IPS-11a (cell line): ENCODE results near the gene NDST3.

Experiments
- H3K4me3 ChIP-seq: one replicate; pipeline ENCODE4 v1.5.1; 2013; ENCODE audit warnings: low read depth, low read length, control low read depth

Gene NDST3

GRCh38 chr4:118173956-118174725 lies 139.9 kb downstream of the NDST3 start:
- H3K4me3 ChIP-seq: no peak overlapping the region

- H3K4me3 ChIP-seq: no peak overlapping the region
These were observed 141.2 kb downstream of the NDST3 start for GRCh38 chr4:118175506-118175905.

GRCh38 chr4:118177126-118177525 lies 142.8 kb downstream of the NDST3 start:
- H3K4me3 ChIP-seq: no peak overlapping the region

GRCh38 chr4:118180776-118181175 lies 146.5 kb downstream of the NDST3 start:
- no peak overlapping the region for H3K4me3 ChIP-seq

DNA sequence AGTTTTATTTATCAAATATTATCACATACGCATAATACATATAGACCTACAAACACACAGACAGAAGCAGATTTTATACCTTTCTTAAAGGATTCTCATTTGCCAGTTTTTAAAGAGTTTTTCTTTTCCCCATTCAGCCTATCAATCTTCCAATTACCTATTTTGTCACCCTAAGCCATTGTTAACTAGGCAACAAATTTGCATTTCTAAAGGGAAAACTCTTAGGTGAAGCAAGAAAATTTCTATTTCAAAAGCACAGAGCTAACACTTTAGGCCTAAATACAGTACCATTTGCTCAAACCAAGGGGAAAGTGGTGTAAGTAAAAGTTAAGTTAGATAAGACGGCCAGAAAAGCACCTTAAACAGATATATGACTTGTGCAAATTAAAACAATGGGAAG lies 156.6 kb downstream of the NDST3 start:
- H3K4me3 ChIP-seq: no peak overlapping the region

DNA sequence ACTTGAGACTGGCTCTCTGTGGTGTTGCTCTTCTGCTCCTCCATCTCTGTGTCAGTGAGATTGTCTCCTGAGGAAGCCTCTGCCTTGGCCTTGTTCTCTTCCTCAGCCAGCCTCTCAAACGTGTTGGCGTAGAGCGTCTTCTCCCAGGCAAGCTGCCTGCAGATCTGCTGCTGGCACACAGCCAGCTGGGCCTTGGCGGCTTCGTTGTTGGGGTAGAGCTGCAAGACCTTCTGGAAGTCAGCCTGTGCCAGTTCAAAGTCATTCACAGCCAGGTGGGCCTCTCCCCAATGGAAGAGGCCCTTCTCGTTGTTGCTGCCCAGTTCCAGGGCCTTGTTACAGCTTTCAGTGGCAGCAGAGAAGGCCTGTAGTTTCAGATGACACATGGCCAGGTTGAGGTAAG lies 159.1 kb downstream of the NDST3 start:
- no peak overlapping the region for H3K4me3 ChIP-seq

DNA sequence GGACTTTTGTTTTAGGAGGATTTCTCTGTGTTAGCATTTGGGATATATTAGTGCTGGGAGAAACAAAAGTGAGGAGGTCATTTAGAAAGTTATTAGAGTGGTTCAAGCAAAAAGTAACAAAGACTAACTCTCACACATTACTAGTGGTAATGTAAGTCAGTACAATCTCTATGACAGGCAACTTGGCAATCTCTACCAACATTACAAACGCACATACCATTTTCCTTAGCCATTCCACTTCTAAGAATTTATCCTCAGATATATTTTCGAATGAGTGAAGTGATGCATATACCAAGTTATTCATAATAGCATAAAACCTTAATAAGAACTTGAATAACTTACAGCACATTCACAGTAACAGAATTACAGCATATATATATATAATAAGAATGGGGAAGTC lies 172.3 kb downstream of the NDST3 start:
- no peak overlapping the region for H3K4me3 ChIP-seq

GRCh38 chr4:118213101-118213500 lies 178.8 kb downstream of the NDST3 start:
- H3K4me3 ChIP-seq: no peak overlapping the region

DNA sequence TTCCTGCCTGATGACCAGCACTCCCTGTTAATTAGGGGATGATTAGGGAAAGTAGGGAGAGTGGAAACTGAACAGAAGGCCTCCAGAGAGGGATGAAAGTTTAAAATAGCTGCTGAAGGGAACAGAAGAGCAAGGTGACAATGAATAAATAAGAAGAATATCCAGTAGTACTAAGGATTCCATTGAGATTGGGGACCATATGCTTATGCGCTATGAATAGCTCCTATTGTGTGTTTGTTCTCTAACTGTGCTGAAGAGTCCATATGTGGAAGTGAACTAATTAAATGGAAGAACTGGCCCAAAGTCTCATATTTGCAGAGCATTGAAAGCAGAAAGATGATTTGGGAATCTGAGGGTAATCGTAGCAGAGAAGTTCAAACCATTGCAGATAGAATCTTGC lies 181.5 kb downstream of the NDST3 start:
- no peak overlapping the region for H3K4me3 ChIP-seq

DNA sequence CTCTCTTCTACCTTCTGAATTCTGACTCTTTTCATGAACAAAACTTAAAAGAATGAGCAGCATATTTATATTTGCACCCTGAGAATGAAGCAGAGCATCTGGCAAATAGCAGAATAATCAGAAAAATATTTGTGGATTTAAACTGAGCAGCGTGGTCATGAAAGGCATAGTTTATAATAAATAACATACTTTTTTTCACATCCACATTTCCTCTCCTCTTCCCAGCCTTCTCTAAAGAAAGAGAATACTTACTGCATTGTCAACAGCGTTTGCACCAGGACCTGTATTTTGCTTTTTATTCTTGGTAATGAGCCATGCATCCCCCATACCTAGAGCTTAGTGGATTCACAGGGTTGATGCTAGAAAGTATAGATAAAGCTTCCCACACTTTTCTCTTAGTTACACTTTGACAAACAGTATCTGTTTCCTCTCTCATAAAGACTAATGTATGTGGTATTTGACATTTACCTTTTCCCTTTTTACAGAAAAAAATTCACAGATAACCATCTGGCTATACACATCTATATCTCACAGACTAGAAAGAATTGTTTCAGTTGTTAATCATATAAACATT lies 187.0 kb downstream of the NDST3 start:
- no peak overlapping the region for H3K4me3 ChIP-seq

DNA sequence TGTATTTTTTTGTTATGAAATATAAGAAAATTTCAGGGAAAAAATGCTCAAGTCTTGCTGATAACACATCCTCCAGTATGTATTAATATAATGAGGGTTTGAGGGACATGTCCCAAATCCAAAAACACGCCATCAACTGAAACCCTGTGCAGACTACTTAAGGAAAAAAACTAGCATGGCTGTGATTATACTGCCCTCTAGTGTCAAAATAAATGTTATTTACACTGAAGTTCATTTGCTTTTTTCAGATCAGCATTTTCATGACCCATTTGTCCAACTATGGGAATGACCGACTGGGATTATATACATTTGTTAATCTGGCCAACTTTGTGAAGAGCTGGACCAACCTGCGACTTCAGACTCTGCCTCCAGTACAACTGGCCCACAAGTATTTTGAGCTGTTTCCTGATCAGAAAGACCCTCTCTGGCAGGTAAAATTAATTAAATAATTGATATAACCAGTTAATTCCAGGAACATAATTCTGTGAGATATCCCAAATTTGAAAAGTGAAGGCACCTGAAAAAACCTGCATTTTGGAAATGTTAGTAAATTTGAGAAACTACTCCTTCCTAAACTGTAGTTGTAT lies 190.1 kb downstream of the NDST3 start:
- H3K4me3 ChIP-seq: no peak overlapping the region

DNA sequence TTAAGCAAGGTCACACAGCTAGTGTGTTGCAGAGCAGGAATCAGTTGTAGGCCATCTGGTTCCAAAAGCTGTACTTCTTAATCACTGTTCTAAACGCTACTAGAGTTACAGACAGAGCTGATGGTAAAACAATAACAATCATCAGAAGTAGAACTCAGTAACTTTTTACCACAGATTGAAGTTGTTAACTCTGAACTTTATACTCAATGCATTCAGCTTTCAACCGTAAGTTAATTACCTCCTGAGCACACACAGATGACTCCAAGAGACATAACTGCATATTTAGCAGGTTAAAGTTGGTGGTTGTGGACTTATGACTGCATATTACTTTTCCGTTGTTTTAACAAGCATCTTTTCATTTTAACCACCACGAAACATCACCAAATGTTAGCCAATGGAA lies 191.2 kb downstream of the NDST3 start:
- H3K4me3 ChIP-seq: no peak overlapping the region

GRCh38 chr4:118226311-118227010 lies 192.2 kb downstream of the NDST3 start:
- no peak overlapping the region for H3K4me3 ChIP-seq

- H3K4me3 ChIP-seq: no peak overlapping the region
These were observed 201.4 kb downstream of the NDST3 start for GRCh38 chr4:118235566-118236120.

DNA sequence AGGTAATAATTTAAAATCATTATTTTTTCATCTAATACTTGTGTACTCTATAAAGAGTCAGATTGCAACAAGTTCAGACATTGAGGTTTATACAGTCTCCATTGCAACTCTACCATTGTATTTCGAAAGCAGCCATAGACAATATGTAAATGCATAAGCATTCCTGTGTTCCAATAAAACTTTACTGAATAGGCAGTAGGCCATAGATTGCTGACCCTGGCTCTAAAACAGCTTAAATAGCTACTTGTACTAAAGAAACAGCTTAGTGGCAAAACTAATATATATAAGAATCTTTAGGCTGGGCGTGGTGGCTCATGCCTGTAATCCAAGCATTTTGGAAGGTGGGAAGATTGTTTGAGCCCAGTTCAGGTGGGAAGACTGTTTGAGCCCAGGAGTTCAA lies 203.2 kb downstream of the NDST3 start:
- no peak overlapping the region for H3K4me3 ChIP-seq

- H3K4me3 ChIP-seq: no peak overlapping the region
These were observed 215.6 kb downstream of the NDST3 start for GRCh38 chr4:118249890-118250289.

DNA sequence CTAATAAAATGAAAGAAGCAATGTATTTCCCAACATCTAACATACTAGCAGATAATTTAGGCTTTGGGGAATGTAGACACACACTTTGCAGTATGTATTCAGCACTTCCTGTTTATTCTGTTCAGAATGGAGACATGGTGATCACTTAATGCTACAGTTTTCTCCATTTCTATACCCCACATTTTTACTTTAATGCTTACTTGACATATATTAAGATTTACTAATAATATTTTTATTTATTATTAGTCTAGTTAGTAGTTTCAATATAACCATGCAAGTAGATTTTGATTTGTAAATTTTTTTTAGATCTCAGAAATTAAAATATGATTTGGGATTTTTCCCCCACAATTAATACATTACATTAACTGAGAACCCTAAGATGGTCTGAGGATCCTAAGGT lies 220.1 kb downstream of the NDST3 start:
- no peak overlapping the region for H3K4me3 ChIP-seq

DNA sequence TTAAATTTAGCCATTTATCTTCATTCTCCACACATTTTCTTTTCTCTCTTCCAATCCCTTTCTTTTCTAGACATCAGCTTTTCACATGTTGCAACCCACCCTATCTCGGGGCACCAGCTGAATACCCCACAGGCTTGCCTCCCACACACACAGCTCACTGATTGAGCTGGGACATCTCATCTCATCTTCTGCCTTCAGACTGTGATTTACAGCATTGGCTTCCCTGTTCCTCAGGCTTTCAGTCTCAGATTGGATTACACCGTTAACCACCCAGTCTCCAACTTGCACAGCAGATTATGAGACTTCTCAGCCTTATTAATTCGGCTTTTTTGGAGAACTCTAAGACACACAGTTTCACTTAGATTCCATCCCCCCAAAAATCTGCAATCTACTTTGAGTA lies 224.8 kb downstream of the NDST3 start:
- H3K4me3 ChIP-seq: no peak overlapping the region

DNA sequence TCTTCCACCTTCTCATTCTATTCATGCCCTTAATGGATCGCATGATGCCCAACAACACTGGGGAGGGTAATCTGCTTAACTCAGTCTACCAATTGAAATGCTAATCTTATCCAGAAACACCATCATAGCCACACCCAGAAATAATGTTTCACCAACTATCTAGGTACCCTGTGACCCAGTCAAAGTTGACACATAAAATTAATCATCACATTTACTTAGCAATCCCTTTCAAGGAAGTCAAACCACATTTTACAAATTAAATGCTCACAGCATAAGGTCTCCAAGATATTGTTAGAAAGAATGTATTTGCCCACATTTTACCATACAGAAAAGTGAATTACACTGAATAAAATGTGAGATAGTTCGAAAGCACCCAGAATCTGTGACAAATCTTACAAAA lies 226.0 kb downstream of the NDST3 start:
- no peak overlapping the region for H3K4me3 ChIP-seq

- H3K4me3 ChIP-seq: no peak overlapping the region
These were observed 229.8 kb downstream of the NDST3 start for GRCh38 chr4:118264096-118264495.

DNA sequence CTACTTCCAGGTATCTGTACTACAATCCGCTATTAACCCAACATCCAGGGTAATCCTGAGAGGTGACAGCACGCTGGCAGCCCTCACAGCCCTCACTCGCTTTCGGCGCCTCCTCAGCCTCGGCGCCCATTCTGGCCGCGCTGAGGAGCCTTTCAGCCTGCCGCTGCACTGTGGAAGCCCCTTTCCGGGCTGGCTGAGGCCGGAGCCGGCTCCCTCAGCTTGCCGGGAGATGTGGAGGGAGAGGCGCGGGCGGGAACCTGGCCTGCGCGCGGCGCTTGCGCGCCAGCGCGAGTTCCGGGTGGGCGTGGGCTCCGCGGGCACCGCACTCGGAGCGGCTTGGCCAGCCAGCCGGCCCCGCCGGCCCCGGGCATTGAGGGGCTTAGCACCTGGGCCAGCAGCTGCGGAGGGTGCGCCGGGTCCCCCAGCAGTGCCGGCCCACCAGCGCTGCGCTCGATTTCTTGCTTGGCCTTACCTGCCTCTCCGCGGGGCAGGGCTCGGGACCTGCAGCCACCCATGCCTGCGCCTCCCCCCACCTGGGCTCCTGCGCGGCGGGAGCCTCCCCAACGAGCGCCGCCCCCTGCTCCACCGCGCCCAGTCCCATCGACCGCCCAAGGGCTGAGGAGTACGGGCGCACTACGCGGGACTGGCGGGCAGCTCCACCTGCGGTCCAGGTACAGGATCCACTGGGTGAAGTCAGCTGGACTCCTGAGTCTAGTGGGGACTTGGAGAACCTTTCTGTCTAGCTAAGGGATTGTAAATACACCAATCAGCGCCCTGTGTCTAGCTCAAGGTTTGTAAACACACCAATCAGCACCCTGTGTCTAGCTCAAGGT lies 231.2 kb downstream of the NDST3 start:
- peak overlapping the region; percentile 17 for H3K4me3 ChIP-seq
